ENCODE measurements around the gene RSF1. TPM values are rescaled to one million over a fixed set of nuclear protein-coding genes. Genes with fewer than 3 reads are reported as not detected.

RSF1 gene
- polyA plus RNA-seq, 4 donors = 56.7 to 73.8 (median 59.2) TPM

DNA sequence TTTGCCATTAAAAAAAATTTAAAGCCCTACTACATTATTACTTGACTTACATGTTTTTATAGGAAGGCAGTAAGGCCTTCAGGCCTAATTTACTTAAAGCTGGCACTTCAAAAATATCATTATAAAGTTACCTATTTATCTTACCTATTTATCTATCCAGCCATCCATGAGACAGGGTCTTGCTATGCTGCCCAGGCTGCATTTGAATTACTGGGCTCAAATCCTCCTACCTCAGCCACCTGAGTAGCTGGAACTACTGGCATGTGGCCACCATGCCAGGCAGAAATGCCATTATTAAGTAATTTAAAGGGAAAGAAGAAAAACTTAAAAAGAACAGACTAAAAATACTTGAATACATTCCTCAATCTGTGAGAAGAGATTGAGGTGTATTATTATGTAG lies 122.7 kb downstream of the RSF1 start:
- DNase-seq (ENCODE audit: low read depth in 4 of 4, low spot score in 3 of 4) = no peak

DNA sequence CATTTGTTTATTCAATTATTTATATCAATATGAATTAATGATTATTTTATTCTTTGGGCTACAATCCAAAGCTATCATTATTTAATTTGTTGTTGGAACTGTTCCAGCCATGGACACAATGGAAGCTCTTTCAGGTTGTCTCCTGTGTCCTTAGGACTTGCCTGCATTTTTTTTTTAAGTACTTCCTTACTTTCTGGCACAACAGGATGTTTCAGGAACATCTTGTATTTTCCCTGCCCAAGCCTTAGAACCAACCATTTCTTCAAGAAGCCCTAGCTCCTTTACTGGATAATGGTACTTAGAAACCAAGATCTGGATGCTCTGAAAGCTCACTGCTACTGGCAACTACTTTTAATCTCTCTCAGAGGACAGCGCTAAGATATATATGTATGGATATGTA lies 125.1 kb downstream of the RSF1 start:
- no peak for DNase-seq (ENCODE audit: low read depth in 4 of 4, low spot score in 3 of 4)

DNA sequence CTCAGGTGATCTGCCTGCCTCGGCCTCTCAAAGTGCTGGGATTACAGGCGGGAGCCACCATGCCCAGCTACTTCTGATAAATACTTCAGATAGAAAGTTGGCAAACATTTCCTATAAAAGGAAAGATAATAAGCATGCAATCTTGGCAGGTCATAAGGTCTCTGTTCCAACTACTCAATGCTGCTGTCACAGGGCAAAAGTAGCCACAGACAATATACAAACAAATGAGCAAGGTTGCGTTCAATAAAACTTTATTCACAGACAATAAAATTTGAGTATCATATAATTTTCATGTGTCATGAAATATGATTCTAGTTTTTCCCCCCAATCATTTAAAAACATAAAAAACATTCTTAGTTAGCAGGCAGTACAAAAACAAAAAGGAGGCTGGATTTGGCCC lies 129.9 kb downstream of the RSF1 start:
- DNase-seq (ENCODE audit: low read depth in 4 of 4, low spot score in 3 of 4) = no peak

DNA sequence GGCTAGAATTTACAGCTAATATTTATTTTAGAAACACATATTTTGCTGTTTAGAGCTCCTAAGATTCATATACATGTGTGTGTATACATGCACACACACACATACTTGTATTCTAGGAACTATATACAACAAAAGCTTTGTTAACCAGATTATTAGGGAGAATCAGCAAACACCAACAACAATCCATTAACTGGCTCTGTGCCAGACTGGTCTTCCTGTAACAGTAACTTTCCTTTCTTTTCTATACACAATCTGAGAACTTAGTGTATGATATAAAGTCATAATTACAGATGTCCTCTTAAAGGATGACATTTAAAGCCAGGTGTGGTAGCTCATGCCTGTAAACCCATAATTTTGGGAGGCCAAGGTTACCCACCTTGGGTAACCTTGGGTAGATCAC lies 133.4 kb downstream of the RSF1 start:
- no peak for DNase-seq (ENCODE audit: low read depth in 4 of 4, low spot score in 3 of 4)

DNA sequence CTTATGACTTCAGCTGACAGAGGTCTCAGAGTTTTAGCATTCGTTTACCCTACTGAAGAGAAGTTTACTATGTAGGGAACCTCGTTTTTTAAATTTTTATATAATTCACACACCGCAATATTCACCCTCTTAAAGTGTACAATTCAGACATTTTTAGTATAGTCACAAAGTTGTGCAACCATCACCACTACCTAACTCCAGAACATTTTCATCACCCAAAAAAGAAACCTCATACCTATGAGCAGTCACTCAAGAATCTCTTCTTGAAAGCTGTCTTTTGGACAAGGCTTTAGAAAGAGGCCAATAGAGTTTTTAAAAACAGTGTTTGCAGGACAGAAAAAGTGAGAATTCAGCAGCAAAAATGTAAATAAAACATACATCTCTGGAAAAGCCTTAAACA lies 143.4 kb downstream of the RSF1 start:
- DNase-seq (ENCODE audit: low read depth in 4 of 4, low spot score in 3 of 4) = no peak

DNA sequence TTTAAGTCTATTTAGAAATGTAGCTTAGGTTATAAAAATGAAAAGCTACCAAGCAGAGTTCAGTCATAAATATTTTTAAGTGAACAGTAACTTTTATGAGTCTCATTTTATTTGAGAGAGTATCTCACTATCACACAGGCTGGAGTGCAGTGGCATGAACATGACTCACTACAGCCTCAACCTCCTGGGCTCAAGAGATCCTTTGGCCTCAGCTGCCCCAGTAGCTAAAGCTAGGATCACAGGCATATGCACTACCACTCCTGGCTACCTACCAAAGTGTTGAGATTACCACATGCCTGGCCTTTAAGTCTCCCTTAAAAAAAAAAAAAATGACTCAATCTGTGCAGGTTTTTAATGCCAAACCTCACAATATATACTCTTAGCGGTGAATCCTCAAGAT lies 148.3 kb downstream of the RSF1 start:
- DNase-seq (ENCODE audit: low read depth in 4 of 4, low spot score in 3 of 4) = no peak

DNA sequence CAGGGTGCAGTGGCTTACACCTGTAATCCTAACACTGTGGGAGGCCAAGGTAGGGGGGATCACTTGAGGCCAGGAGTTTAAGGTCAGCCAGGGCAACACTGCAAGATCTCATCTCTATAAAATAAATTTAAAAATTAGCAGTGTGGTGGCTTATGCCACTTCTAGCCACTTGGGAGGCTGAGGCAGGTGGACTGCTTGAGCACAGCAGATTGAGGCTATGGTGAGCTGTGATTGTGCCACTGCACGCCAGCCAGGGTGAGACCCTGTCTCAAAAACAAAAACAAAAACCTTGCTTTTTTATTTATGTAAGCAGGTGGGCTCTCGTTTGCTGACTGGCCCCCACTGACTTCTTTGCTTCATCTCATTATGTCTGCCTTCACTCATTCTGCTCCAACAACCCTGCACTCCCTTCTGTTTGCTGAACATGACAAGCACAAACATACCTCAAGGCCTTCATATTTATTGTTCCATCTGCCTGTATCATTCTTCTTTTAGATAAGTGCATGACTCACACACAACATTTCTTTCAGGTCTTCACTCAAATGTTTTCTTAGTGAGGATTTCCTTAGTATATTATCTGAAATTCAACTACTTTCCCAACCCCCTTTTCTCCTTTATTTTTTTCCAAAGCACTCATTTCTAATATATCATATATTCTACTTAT lies 150.5 kb downstream of the RSF1 start:
- DNase-seq (ENCODE audit: low read depth in 4 of 4, low spot score in 3 of 4) = no peak

DNA sequence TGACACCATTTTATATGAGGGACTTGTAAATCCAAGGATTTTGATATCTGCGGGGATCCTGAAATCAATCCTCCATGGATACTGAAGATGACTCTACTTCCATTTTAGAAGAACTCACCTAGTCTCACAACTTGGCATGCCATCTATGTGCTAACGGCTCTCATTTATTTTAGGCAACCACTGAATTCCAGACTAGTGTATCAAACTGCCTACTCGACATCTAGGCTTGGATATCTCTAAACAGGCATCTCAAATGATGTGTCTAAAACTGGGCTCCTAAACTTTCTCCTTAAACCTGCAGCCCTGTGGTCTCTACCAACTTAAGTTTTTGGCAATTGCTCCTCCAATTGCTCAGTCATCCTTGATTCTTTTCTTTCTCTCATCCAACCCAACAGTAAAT lies 151.8 kb downstream of the RSF1 start:
- no peak for DNase-seq (ENCODE audit: low read depth in 4 of 4, low spot score in 3 of 4)

DNA sequence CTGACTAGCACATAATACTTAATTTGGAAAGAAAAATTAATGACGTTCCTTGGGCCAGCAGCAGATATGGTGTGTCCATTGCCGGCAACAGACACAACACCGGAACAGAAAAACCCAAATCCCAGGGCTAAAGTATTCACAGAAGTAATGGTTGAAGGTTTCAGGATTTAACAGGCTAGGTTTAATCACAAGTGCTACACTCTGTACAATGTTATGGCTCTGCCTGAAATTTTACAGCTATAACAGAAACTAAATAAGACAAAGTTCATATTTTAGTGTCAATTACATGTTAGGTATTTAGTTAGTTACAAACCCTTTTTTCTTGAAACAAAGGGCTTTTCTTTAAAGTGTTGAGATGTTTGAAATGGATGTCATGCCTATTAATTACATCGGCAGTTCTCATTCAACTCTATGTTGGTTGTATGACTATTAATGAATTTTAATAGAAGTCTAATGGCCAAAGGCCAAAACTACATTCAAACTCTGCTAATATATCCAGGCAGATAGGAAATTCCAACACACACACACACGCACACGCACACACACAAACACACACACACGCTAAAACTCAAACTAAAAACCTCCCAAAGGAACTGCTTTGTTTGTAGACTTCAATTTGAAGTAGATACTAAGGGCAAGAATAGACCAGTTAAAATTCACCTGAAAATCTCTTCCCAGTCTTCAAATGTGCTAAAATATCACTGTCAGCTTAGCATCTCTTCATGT lies 155.1 kb downstream of the RSF1 start:
- no peak for DNase-seq (ENCODE audit: low read depth in 4 of 4, low spot score in 3 of 4)

DNA sequence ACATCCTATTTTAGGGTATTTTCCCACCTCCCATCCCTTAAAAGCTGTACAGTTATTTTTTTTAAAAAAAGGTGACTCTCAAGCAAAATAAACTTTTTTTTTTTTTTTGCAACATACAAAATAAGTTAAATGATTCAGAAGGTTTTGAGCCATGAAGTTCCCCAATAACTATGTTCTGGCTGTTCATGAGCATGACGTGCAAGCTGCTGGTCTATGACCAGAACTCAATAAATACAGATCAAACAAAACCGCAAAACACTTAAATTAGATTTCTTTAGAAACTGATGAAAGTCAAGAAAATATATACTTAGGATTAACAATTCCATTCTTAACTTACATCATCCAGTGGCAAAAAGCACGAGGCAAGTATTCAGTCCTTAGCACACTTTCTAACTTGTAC lies 158.9 kb downstream of the RSF1 start:
- no peak for DNase-seq (ENCODE audit: low read depth in 4 of 4, low spot score in 3 of 4)

DNA sequence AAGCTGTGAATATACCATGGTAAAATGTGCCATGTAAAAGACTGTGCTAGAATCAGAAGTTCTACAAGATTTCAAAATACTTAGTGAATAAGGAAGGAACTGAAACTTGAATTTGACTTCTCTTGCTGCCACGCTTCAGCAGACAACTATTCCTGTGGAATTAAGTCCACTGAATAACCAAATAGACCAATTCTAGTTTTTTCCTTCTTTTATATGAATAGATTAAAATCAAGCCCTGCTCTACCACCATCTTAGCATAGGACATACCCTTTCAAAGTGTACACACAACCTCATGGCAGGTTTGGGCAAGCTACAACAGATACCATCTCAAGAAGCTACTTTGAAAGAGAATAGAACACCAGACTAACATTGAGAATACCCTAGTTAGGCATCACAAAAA lies 159.6 kb downstream of the RSF1 start:
- no peak for DNase-seq (ENCODE audit: low read depth in 4 of 4, low spot score in 3 of 4)

DNA sequence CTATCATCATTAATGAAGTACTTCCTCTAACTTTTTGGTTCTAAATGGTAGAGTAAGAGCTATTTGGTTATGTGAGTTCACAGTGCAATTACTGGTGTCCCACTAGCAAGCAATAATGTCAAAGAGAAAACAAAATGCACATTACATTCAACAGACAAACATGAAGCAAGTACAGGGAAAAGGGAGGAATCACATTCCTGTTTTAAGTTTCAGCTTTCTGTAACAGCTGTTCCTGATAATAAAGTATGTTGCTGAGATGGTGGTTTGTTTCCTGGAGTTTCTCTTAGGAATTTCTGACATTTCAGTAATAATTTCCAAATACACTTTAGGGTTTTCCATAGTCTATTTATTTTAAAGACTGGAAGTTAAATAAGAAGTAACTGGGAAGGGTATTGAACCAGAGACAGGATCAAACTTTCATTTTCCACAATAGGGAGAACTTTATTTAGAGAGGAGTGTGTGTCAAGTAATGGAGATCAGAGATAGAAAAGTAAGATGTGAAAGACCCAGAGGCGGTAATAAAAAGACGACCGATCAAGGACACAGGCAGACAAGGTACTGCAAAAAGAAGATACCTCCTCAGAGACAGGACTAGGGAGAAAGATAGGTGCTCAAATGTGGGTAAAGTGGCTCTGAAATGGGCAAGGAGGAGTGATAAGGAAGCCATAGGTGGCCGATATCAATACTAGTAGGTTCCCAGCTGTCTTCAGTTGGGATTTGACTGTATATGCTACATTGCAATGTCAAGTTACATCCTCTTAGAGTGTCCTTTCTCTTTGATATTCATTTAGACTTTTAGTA lies 162.1 kb downstream of the RSF1 start:
- DNase-seq (ENCODE audit: low read depth in 4 of 4, low spot score in 3 of 4) = no peak

DNA sequence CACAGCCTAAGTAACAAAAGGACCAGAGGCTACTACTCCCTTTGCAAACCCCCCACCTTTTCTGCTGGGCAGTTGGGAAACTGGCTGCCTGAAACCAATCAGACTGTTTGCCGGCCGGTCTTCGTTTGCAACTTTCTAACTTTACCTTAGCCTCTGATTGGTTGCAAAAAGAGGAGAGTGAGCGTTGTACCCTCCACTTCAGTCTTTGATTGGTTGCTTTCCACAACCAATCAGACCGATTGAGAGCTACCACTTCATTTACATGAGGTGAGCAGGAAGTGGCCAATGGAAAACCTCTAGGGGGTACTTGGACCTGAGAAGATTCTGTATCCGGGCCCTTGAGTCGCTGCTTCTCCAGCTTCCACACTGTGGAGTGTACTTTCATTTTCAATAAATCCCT lies 164.2 kb downstream of the RSF1 start:
- DNase-seq (ENCODE audit: low read depth in 4 of 4, low spot score in 3 of 4) = no peak

DNA sequence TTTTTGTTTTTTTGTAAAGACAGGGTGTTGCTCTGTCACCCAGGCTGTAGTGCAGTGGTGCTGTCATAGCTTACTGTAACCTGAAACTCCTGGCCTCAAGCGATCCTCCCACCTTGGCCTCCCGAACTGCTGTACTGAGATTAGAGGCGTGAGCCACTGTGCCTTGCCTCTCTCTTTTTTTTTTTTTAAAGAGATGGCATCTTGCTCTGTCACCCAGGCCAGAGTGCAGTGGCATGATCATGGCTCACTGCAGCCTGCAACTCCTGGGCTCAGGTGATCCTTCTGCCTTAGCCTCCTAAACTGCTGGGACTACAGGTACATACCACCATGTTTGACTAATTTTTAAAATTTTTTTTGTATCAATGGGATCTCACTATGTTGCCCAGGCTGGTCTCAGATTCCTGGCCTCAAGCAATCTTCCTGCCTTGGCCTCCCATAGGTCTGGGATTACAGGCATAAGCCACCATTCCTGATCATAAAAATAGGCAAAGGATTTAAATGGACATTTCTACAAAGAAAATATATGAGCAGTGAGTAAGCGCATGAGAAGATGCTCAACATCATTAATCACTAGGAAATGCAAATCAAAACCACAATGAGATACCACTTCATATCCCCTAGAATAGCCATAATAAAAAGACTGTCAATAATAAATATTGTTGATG lies 165.6 kb downstream of the RSF1 start:
- DNase-seq (ENCODE audit: low read depth in 4 of 4, low spot score in 3 of 4) = no peak

DNA sequence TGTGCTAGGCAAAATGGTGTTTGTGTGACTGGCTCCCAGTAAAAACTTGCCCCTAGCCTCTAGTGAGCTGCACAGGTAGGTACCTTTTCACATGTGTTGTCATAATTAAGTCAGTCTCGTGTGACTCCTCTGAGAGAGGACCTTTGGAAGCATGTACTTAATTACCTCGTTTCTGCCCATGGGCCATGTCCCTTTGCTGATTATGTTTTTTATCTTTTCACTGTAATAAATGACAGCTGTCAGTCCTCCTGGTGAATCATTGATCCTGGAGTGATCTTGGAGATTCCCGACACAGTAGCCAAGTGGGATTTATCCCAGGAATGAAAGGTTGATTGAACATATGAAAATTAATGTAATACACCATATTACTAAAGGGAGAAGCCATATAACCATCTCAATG lies 170.4 kb downstream of the RSF1 start:
- no peak for DNase-seq (ENCODE audit: low read depth in 4 of 4, low spot score in 3 of 4)

DNA sequence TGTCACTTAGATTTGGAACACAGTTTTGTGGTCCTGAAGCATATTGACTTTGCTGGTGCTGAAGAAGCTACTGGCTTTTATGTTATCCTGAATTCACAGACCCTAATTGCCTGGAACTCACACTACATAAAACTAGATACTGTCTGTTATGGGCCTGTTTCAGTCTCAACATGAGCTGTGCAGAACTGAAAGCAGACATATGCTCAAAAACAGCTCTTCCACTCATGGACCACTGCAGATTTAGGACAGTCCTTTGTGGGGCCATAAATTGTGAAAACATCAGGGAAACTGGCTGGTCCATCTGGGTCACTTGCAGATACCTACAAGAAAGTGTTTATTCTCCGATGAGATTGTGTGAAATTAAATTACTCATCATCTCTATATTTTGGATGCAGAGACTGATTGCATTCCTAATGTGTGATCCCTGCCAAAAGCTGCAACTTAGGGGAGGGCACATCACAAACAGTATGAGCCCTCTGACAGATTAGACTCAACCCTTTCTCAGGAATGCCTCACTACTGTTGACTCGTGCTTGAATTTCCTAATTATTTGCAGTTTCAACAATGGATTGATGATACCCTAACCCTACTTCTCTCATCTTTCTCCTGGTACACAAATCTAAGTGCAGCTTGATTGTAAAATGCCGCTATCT lies 172.7 kb downstream of the RSF1 start:
- DNase-seq (ENCODE audit: low read depth in 4 of 4, low spot score in 3 of 4) = no peak

DNA sequence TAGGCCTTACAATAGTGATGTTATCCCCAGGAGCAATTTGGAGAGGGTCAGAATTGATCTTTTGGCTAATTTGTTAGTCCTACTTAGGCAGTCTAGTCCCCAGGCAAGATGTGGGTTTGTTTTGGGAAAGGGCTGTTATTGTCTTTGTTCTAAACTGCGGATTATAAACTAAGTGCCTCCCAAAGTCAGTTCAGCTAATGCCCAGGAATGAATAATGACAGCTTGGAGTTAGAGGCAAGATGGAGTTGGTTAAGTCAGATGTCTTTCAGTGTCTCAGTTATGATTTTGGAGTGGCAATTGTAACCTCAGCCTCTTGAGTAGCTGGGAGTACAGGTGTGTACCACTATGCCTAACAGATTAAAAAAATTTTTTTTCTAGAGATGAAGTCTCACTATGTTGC lies 175.6 kb downstream of the RSF1 start:
- DNase-seq (ENCODE audit: low read depth in 4 of 4, low spot score in 3 of 4) = no peak

DNA sequence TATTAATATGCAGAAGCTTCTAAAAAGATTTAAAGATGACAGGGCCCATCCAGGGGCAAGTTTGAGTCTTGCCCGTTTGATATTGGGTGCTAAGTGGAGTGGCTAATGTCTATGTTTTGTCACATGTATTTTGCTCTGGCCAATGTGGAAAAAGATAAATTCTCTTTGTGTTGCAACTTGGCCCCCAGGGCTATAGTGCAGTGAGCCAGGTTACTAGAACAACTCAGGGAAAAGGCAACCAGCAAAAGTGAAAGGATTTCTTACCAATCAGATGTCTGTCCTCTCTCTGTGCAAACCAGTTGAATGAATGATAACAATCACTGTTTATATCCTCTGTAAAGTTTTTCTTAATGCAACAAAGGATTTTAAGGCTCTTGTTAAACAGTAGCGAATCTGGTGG lies 178.3 kb downstream of the RSF1 start:
- no peak for DNase-seq (ENCODE audit: low read depth in 4 of 4, low spot score in 3 of 4)

DNA sequence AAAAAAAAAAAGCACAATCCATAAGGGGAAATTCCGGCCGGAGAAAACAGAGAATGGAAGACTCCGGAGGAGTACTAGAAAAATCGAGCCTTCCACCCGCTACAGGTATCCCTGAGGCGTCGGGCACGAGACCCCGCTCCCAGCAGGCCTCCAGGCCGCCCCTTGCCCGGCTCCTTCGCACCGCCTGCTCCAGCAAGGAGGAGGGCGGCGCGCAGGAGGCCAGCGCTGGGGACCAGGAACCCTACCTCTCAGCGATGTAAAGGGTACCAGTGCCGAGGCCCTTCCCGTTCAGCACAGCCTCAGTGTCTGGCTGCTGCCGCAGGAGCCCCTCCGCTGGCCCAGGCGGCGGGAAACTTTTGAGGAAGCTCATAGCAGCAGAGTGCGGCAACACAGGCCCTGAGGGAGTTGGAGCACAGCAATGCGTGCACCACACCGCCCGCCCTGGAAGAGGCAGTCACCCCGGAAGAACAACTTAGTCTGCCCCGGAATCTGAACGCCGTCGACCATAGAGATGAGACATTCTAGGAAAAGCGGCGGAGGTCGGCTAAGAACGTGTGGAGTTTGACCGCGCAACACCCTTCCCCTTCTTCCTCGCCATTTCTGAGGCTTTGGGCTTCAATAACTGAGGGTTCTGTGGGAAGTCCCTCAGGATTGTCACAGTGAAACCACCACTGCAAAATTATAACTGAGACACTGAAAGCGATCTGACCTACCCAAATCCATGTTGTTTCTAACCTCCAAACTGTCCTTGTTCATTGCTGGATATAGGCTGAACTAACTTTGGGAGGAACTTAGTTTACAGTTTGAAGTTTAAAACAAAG lies 183.0 kb downstream of the RSF1 start, which contains the start of gene CLNS1A:
Gene CLNS1A, minus strand, starts transcription at position 450 of the 821 bp plus-strand sequence. Its CDS starts 80 bp downstream, at position 370.
- DNase-seq (ENCODE audit: low read depth in 4 of 4, low spot score in 3 of 4) = peak; percentile 77 to 82 (median 82)
